CD14-positive monocyte (primary cell): ENCODE results near the gene RNF126. TPM values are rescaled to one million over a fixed set of nuclear protein-coding genes. Genes with fewer than 3 reads are reported as not detected.

ENCODE experiments used
- DNase-seq, 3 donors: peaks; one replicate each; pipeline ENCODE4 v3.0.0-alpha.2; 2011 to 2022
- H2AFZ ChIP-seq: 2 replicates; pipeline ENCODE4 v1.6.0; 2012; ENCODE audit warnings: mild to moderate bottlenecking, low read depth, low read length, inconsistent platforms; ENCODE audit not compliant: insufficient read depth, poor library complexity, severe bottlenecking
- H3K27ac ChIP-seq, 2 donors: 1 replicate in 1 of 2; 2 replicates in 1 of 2; pipeline ENCODE4 v1.5.1; 2012 to 2013; ENCODE audit warnings: low read length in 2 of 2, control low read depth in 1 of 2, inconsistent platforms in 1 of 2, low read depth in 1 of 2, mild to moderate bottlenecking in 1 of 2
- H3K27me3 ChIP-seq, 2 donors: one replicate each; pipeline versions ENCODE4 v1.6.0 to v1.6.1; 2011 to 2013; ENCODE audit warnings: low read length in 2 of 2; ENCODE audit not compliant: control insufficient read depth in 2 of 2, insufficient read depth in 2 of 2
- H3K36me3 ChIP-seq, 2 donors: replicated peaks in 1 of 2; 1 replicate in 1 of 2; 2 replicates in 1 of 2; pipeline versions ENCODE4 v1.5.1 to v1.6.1; 2012 to 2013; ENCODE audit warnings: low read length in 2 of 2, control low read depth in 1 of 2, inconsistent platforms in 1 of 2, mild to moderate bottlenecking in 1 of 2; ENCODE audit not compliant: insufficient read depth in 2 of 2, control insufficient read depth in 1 of 2
- H3K4me1 ChIP-seq, 2 donors: 1 replicate in 1 of 2; 2 replicates in 1 of 2; pipeline versions ENCODE4 v1.5.1 to v1.6.1; 2012 to 2013; ENCODE audit warnings: low read length in 2 of 2, control low read depth in 1 of 2, inconsistent platforms in 1 of 2, mild to moderate bottlenecking in 1 of 2, moderate library complexity in 1 of 2; ENCODE audit not compliant: insufficient read depth in 2 of 2, control insufficient read depth in 1 of 2
- H3K4me2 ChIP-seq: replicated peaks from 2 replicates; pipeline ENCODE3; 2012; ENCODE audit warnings: low read length, moderate library complexity, mild to moderate bottlenecking; ENCODE audit not compliant: poor library complexity, severe bottlenecking; ENCODE audit errors: extremely low read depth
- H3K4me3 ChIP-seq, 3 experiments: fragments of 200-600 bp in 1 of 3; sonication (generic) in 1 of 3; replicated peaks in 1 of 3; 1 replicate in 2 of 3; 2 replicates in 1 of 3; pipeline ENCODE4 v1.5.1; 2011 to 2013; ENCODE audit warnings: low read length in 3 of 3, mild to moderate bottlenecking in 3 of 3, control low read depth in 2 of 3, low read depth in 2 of 3, inconsistent platforms in 1 of 3, moderate library complexity in 1 of 3
- H3K79me2 ChIP-seq: 2 replicates; pipeline ENCODE4 v1.6.0; 2012; ENCODE audit warnings: mild to moderate bottlenecking, control low read depth, inconsistent platforms, low read length, moderate library complexity; ENCODE audit not compliant: insufficient read depth
- H3K9ac ChIP-seq: 2 replicates; pipeline ENCODE4 v1.6.0; 2017; ENCODE audit warnings: low read length, mild to moderate bottlenecking; ENCODE audit not compliant: insufficient read depth, poor library complexity, severe bottlenecking
- H3K9me3 ChIP-seq, 2 donors: replicated peaks in 1 of 2; 1 replicate in 1 of 2; 2 replicates in 1 of 2; pipeline versions ENCODE4 v1.5.1 to v1.6.1; 2012 to 2013; ENCODE audit warnings: low read length in 2 of 2, control low read depth in 1 of 2; ENCODE audit not compliant: control insufficient read depth in 1 of 2, insufficient read depth in 1 of 2
- H4K20me1 ChIP-seq: 2 replicates; pipeline ENCODE4 v1.6.0; 2012; ENCODE audit warnings: mild to moderate bottlenecking, low read length, control low read depth, moderate library complexity; ENCODE audit not compliant: insufficient read depth
- H3K27ac Mint-ChIP-seq, 7 donors: one replicate each; pipeline ENCODE4 v1.8.0; 2020; ENCODE audit warnings: mild to moderate bottlenecking in 7 of 7, mixed read lengths in 7 of 7, moderate library complexity in 6 of 7, inconsistent platforms in 2 of 7
- H3K27me3 Mint-ChIP-seq, 3 donors: one replicate each; pipeline ENCODE4 v1.8.0; 2021 to 2022; ENCODE audit warnings: low read depth in 3 of 3, mild to moderate bottlenecking in 3 of 3, mixed read lengths in 3 of 3, moderate library complexity in 3 of 3, inconsistent platforms in 1 of 3
- H3K36me3 Mint-ChIP-seq, 2 donors: one replicate each; pipeline ENCODE4 v1.8.0; 2020; ENCODE audit warnings: mixed read lengths in 2 of 2, inconsistent platforms in 1 of 2, mild to moderate bottlenecking in 1 of 2
- H3K4me1 Mint-ChIP-seq: one replicate; pipeline ENCODE4 v1.8.0; 2020; ENCODE audit warnings: mild to moderate bottlenecking, mixed read lengths
- H3K4me3 Mint-ChIP-seq, 2 donors: one replicate each; pipeline ENCODE4 v1.8.0; 2020; ENCODE audit warnings: mild to moderate bottlenecking in 2 of 2, mixed read lengths in 2 of 2, moderate library complexity in 1 of 2
- H3K9me3 Mint-ChIP-seq, 7 donors: one replicate each; pipeline ENCODE4 v1.8.0; 2020 to 2022; ENCODE audit warnings: mixed read lengths in 7 of 7, mild to moderate bottlenecking in 6 of 7, moderate library complexity in 6 of 7, inconsistent platforms in 2 of 7
- CTCF ChIP-seq: fragments of 200-600 bp; IDR thresholded peaks from one replicate; pipeline ENCODE4 v1.8.0; 2022; ENCODE audit warnings: antibody characterized with exemption, mild to moderate bottlenecking
- WGBS: methylation state at CpG from one replicate; pipeline ENCODE4 v1.1.5; 2013; ENCODE audit warnings: missing lambda C conversion rate; ENCODE audit not compliant: insufficient coverage; 5-methylcytosine and 5-hydroxymethylcytosine counted together
- intact Hi-C, 2 donors: fragments of 100-400 bp; cut with micrococcal nuclease; formaldehyde crosslinking; loops; one replicate each; pipeline versions ENCODE4 v1.15.0 to v1.15.1; 2023
- polyA plus RNA-seq, 3 donors: library from polyadenylated mRNA; depleted of rRNA in 1 of 3; unstranded in 2 of 3; stranded (reverse) in 1 of 3; fragments of 300-500 nt in 2 of 3; fragments of >200 nt in 1 of 3; fragmentation: Illumina TruSeq in 2 of 3; gene quantifications; 1 replicate in 2 of 3; 2 replicates in 1 of 3; pipeline ENCODE4 v1.2.3, GENCODE V29; 2012 to 2021

Gene RNF126
- polyA plus RNA-seq, 3 donors = 29.1 to 51.6 (median 31.6) TPM

GRCh38 chr19:643736-644135, 19.3 kb downstream of the RNF126 start:
- intact Hi-C loops = no loop called here
- Histone ChIP-seq H3K9me3 (no peaks in the 10 kb centered on the region), H3K4me1 (peaks cover 7 to 13% of the 10 kb centered on the region in 2 donors), H3K27me3 (peaks cover 0 to 11% of the 10 kb centered on the region in 2 donors), H3K9ac (no peak overlapping the region), H3K79me2 (no peaks in the 10 kb centered on the region), H4K20me1 (peaks cover 41% of the 10 kb centered on the region), H3K4me2 (no peak overlapping the region), H3K27ac (no peak overlapping the region), H2AFZ (no peak overlapping the region), H3K36me3 (peaks cover 32 to 36% of the 10 kb centered on the region in 2 donors), H3K4me3 (no peak overlapping the region)
- peaks cover 14 to 35% of the 10 kb centered on the region in 2 donors for H3K36me3 Mint-ChIP-seq
- peaks cover 0 to 9% (median 4%) of the 10 kb centered on the region in 7 donors for H3K9me3 Mint-ChIP-seq
- TF ChIP-seq CTCF = no peak
- no peak for DNase-seq
- peaks cover 6% of the 10 kb centered on the region for H3K4me1 Mint-ChIP-seq
- 90% methylated on average over 22 of the region's 24 CpGs for WGBS
- peaks cover 9 to 16% (median 12%) of the 10 kb centered on the region in 3 donors for H3K27me3 Mint-ChIP-seq
- no peak overlapping the region for H3K27ac Mint-ChIP-seq
- no peak overlapping the region for H3K4me3 Mint-ChIP-seq

- H3K9me3 ChIP-seq = no peaks in the 10 kb centered on the region
- Mint-ChIP-seq H3K36me3 (peaks cover 11 to 30% of the 10 kb centered on the region in 2 donors), H3K4me1 (peaks cover 6% of the 10 kb centered on the region), H3K27me3 (peaks cover 11 to 23% (median 19%) of the 10 kb centered on the region in 3 donors), H3K9me3 (peaks cover 0 to 9% (median 4%) of the 10 kb centered on the region in 7 donors), H3K4me3 (no peak overlapping the region), H3K27ac (no peak overlapping the region)
- peaks cover 0 to 18% of the 10 kb centered on the region in 2 donors for H3K27me3 ChIP-seq
- no peak for TF ChIP-seq CTCF
- WGBS = 87% methylated on average over 47 of the region's 70 CpGs
- no peak overlapping the region for H3K9ac ChIP-seq
- H3K4me3 ChIP-seq = no peak overlapping the region
- H3K27ac ChIP-seq = no peak overlapping the region
- DNase-seq = no peak
- no peak overlapping the region for H2AFZ ChIP-seq
- H3K79me2 ChIP-seq = no peaks in the 10 kb centered on the region
- peaks cover 7 to 16% of the 10 kb centered on the region in 2 donors for H3K4me1 ChIP-seq
- peaks cover 28 to 31% of the 10 kb centered on the region in 2 donors for H3K36me3 ChIP-seq
- intact Hi-C loops = no loop called here
- H3K4me2 ChIP-seq = no peak overlapping the region
- H4K20me1 ChIP-seq = peaks cover 37% of the 10 kb centered on the region
Observed at GRCh38 chr19:642767-643727, 20.0 kb downstream of the RNF126 start.
